GM18951 (cell line): ENCODE measurements around the gene DAPK1.

ENCODE experiments used
- POLR2A ChIP-seq: IDR thresholded peaks from 4 replicates; pipeline ENCODE4 v1.6.1; 2011; ENCODE audit warnings: mild to moderate bottlenecking; ENCODE audit not compliant: insufficient read length, insufficient read depth; ENCODE audit errors: extremely low read depth
- in situ Hi-C: fragments of 300-500 bp; cut with MboI; formaldehyde crosslinking; loops from one replicate; pipeline ENCODE4 v1.12.0; 2022; ENCODE audit warnings: low sequenced_read_pairs, mixed read lengths, inconsistent platforms; ENCODE audit not compliant: unreplicated experiment

Gene DAPK1

GRCh38 chr9:87516926-87517290 lies 19.2 kb downstream of the DAPK1 start:
- in situ Hi-C loops: no loop called here
- TF ChIP-seq POLR2A: no peak

- no peak for TF ChIP-seq POLR2A
- in situ Hi-C loops: no loop called here
Measured at GRCh38 chr9:87517732-87518131, 20.1 kb downstream of the DAPK1 start.

- no peak for TF ChIP-seq POLR2A
- in situ Hi-C loops: no loop called here
Measured at GRCh38 chr9:87518702-87519335, 21.2 kb downstream of the DAPK1 start.

GRCh38 chr9:87519461-87519860 lies 21.8 kb downstream of the DAPK1 start:
- no peak for TF ChIP-seq POLR2A
- in situ Hi-C loops: no loop called here

GRCh38 chr9:87520172-87520683 lies 22.6 kb downstream of the DAPK1 start:
- in situ Hi-C loops: no loop called here
- TF ChIP-seq POLR2A: no peak

- no peak for TF ChIP-seq POLR2A
Measured at GRCh38 chr9:87521834-87522233, 24.2 kb downstream of the DAPK1 start.

GRCh38 chr9:87524061-87524460 lies 26.4 kb downstream of the DAPK1 start:
- no peak for TF ChIP-seq POLR2A
- in situ Hi-C loops: no loop called here

More at GRCh38 chr9:87521834-87522233, 24.2 kb downstream of the DAPK1 start:
- in situ Hi-C loops: no loop called here

GRCh38 chr9:87525546-87526303 lies 28.1 kb downstream of the DAPK1 start:
- TF ChIP-seq POLR2A: no peak
- in situ Hi-C loops: no loop called here

- in situ Hi-C loops: no loop called here
- TF ChIP-seq POLR2A: no peak
Measured at GRCh38 chr9:87527211-87527916, 29.7 kb downstream of the DAPK1 start.

- in situ Hi-C loops: no loop called here
- TF ChIP-seq POLR2A: no peak
Measured at GRCh38 chr9:87528969-87529368, 31.3 kb downstream of the DAPK1 start.

- in situ Hi-C loops: no loop called here
- TF ChIP-seq POLR2A: no peak
Measured at GRCh38 chr9:87529671-87530070, 32.0 kb downstream of the DAPK1 start.

- TF ChIP-seq POLR2A: no peak
- in situ Hi-C loops: no loop called here
Measured at GRCh38 chr9:87530716-87531115, 33.0 kb downstream of the DAPK1 start.
